H1 (cell line): ENCODE results near the gene BBIP1. TPM values are rescaled to one million over a fixed set of nuclear protein-coding genes. Genes with fewer than 3 reads are reported as not detected.

Experiments used
- CTCF ChIA-PET: fragments of 300-600 bp; sonication (Branson Sonifier 250); formaldehyde crosslinking; loops from one replicate; lab custom pipeline; 2021; ENCODE audit not compliant: partially characterized antibody; lab: Charles Lee
- POLR2A ChIA-PET: fragments of 300-600 bp; sonication (Branson Sonifier 250); formaldehyde crosslinking; loops from one replicate; lab custom pipeline; 2021; ENCODE audit warnings: inconsistent platforms; ENCODE audit not compliant: partially characterized antibody; lab: Charles Lee
- DNase-seq, 2 experiments: peaks; one replicate each; pipeline versions ENCODE4 v3.0.0 to v3.0.0-alpha.2; 2010 to 2022; ENCODE audit warnings: low spot score in 2 of 2, low read depth in 1 of 2, mixed read lengths in 1 of 2
- FAIRE-seq: peaks from 2 replicates; lab custom pipeline; 2011; peaks lifted over from hg19 to GRCh38; lab: Jason Lieb, UNC
- H2AFZ ChIP-seq: 2 replicates; pipeline ENCODE4 v1.8.1; 2012; ENCODE audit warnings: low read length, inconsistent platforms
- H2AK5ac ChIP-seq: 2 replicates; pipeline ENCODE4 v1.6.1; 2013; ENCODE audit warnings: low read depth, low read length
- H2BK120ac ChIP-seq: replicated peaks from 2 replicates; pipeline ENCODE3; 2013; ENCODE audit warnings: low read depth, low read length, inconsistent platforms
- H2BK12ac ChIP-seq: 2 replicates; pipeline ENCODE4 v1.6.1; 2013; ENCODE audit warnings: low read depth, low read length
- H2BK15ac ChIP-seq: 2 replicates; pipeline ENCODE4 v1.6.1; 2013; ENCODE audit warnings: low read length
- H2BK20ac ChIP-seq: 2 replicates; pipeline ENCODE4 v1.6.1; 2013; ENCODE audit warnings: low read length
- H2BK5ac ChIP-seq: 2 replicates; pipeline ENCODE4 v1.6.1; 2013; ENCODE audit warnings: low read depth, low read length
- H3K14ac ChIP-seq: 2 replicates; pipeline ENCODE4 v1.6.1; 2013; ENCODE audit warnings: inconsistent platforms; ENCODE audit not compliant: insufficient read length
- H3K18ac ChIP-seq: 2 replicates; pipeline ENCODE4 v1.6.1; 2013; ENCODE audit warnings: low read length; ENCODE audit errors: extremely low read depth
- H3K23ac ChIP-seq: 2 replicates; pipeline ENCODE4 v1.6.1; 2013; ENCODE audit warnings: inconsistent platforms; ENCODE audit not compliant: insufficient read length
- H3K23me2 ChIP-seq: 2 replicates; pipeline ENCODE4 v1.6.1; 2013; ENCODE audit warnings: low read depth, low read length
- H3K27ac ChIP-seq: 2 replicates; pipeline ENCODE4 v1.6.1; 2011; ENCODE audit warnings: low read depth, low read length, inconsistent platforms
- H3K27me3 ChIP-seq, 4 experiments: replicated peaks in 1 of 4; 1 replicate in 1 of 4; 2 replicates in 3 of 4; pipeline versions ENCODE4 v1.6.1 to v1.8.1; 2011 to 2013; ENCODE audit warnings: low read length in 3 of 4, mild to moderate bottlenecking in 3 of 4, inconsistent platforms in 2 of 4, mixed read lengths in 2 of 4, moderate library complexity in 1 of 4; ENCODE audit not compliant: control insufficient read depth in 3 of 4, insufficient read depth in 3 of 4; ENCODE audit errors: extremely low read depth in 1 of 4
- H3K36me3 ChIP-seq, 4 experiments: 2 replicates each; pipeline versions ENCODE4 v1.6.1 to v1.8.1; 2011 to 2013; ENCODE audit warnings: mild to moderate bottlenecking in 4 of 4, low read length in 3 of 4, moderate library complexity in 2 of 4, control low read depth in 1 of 4, inconsistent platforms in 1 of 4; ENCODE audit not compliant: insufficient read depth in 4 of 4, control insufficient read depth in 2 of 4
- H3K4ac ChIP-seq: replicated peaks from 2 replicates; pipeline ENCODE3; 2013; ENCODE audit warnings: low read length, low read depth, mixed read lengths, inconsistent platforms; ENCODE audit not compliant: insufficient read length
- H3K4me1 ChIP-seq, 4 experiments: replicated peaks in 1 of 4; 1 replicate in 1 of 4; 2 replicates in 3 of 4; pipeline versions ENCODE4 v1.6.1 to v1.8.1; 2011 to 2013; ENCODE audit warnings: low read length in 3 of 4, inconsistent platforms in 2 of 4, mixed read lengths in 1 of 4; ENCODE audit not compliant: insufficient read depth in 4 of 4, control insufficient read depth in 3 of 4
- H3K4me2 ChIP-seq, 2 experiments: 2 replicates each; pipeline versions ENCODE4 v1.6.1 to v1.8.1; 2011 to 2013; ENCODE audit warnings: low read depth in 2 of 2, low read length in 2 of 2, control low read depth in 1 of 2, inconsistent platforms in 1 of 2, mild to moderate bottlenecking in 1 of 2; ENCODE audit not compliant: insufficient read depth in 1 of 2
- H3K4me3 ChIP-seq, 4 experiments: fragments of 200-600, 300-600 bp in 1 of 4; sonication (generic), shearing (Covaris generic), sonication (Bioruptor Twin) in 1 of 4; 2 replicates each; pipeline versions ENCODE4 v1.5.1 to v1.8.1; 2011 to 2016; ENCODE audit warnings: low read length in 4 of 4, low read depth in 3 of 4, control low read depth in 2 of 4, inconsistent platforms in 2 of 4, mild to moderate bottlenecking in 2 of 4, mixed read lengths in 1 of 4, moderate library complexity in 1 of 4; ENCODE audit not compliant: insufficient read depth in 2 of 4; ENCODE audit errors: extremely low read depth in 1 of 4
- H3K56ac ChIP-seq: replicated peaks from 2 replicates; pipeline ENCODE3; 2013; ENCODE audit warnings: low read depth, mild to moderate bottlenecking, mixed read lengths, low read length, inconsistent platforms; ENCODE audit not compliant: insufficient read length
- H3K79me1 ChIP-seq: 2 replicates; pipeline ENCODE4 v1.6.1; 2013; ENCODE audit warnings: low read depth, low read length, control low read depth
- H3K79me2 ChIP-seq, 2 experiments: 2 replicates each; pipeline versions ENCODE4 v1.6.1 to v1.8.1; 2012 to 2013; ENCODE audit warnings: low read length in 2 of 2, mild to moderate bottlenecking in 2 of 2, inconsistent platforms in 1 of 2; ENCODE audit not compliant: insufficient read depth in 2 of 2, control insufficient read depth in 1 of 2
- H3K9ac ChIP-seq, 4 experiments: replicated peaks in 1 of 4; 1 replicate in 1 of 4; 2 replicates in 3 of 4; pipeline versions ENCODE4 v1.6.1 to v1.8.1; 2011 to 2013; ENCODE audit warnings: low read depth in 3 of 4, low read length in 3 of 4, control low read depth in 2 of 4, mild to moderate bottlenecking in 2 of 4, moderate library complexity in 2 of 4, inconsistent platforms in 1 of 4; ENCODE audit errors: extremely low read depth in 1 of 4
- H3K9me3 ChIP-seq, 2 experiments: 2 replicates each; pipeline versions ENCODE4 v1.6.1 to v1.8.1; 2012 to 2013; ENCODE audit warnings: mild to moderate bottlenecking in 2 of 2, moderate library complexity in 2 of 2, control low read depth in 1 of 2, inconsistent platforms in 1 of 2, low read depth in 1 of 2, low read length in 1 of 2, mixed read lengths in 1 of 2; ENCODE audit not compliant: insufficient read depth in 2 of 2
- H4K20me1 ChIP-seq, 2 experiments: replicated peaks in 1 of 2; 2 replicates each; pipeline versions ENCODE3 to v1.8.1; 2011 to 2013; ENCODE audit warnings: inconsistent platforms in 2 of 2, low read length in 2 of 2, mild to moderate bottlenecking in 1 of 2; ENCODE audit not compliant: insufficient read depth in 2 of 2, control insufficient read depth in 1 of 2
- H4K5ac ChIP-seq: 2 replicates; pipeline ENCODE4 v1.6.1; 2013; ENCODE audit warnings: low read length, low read depth, mixed read lengths, inconsistent platforms; ENCODE audit not compliant: insufficient read length
- H4K8ac ChIP-seq: 2 replicates; pipeline ENCODE4 v1.8.0; 2013; ENCODE audit warnings: mild to moderate bottlenecking, moderate library complexity, low read length, inconsistent platforms; ENCODE audit not compliant: insufficient read depth; ENCODE audit errors: extremely low read depth
- H4K91ac ChIP-seq: replicated peaks from 2 replicates; pipeline ENCODE3; 2013; ENCODE audit warnings: low read length, mixed read lengths, inconsistent platforms; ENCODE audit not compliant: insufficient read length
- EGR1 ChIP-seq: IDR thresholded peaks from 2 replicates; pipeline ENCODE4 v1.6.1; 2011; ENCODE audit warnings: low read depth, low read length, borderline replicate concordance
- EP300 ChIP-seq, 2 experiments: IDR thresholded peaks; 1 replicate in 1 of 2; 2 replicates in 1 of 2; pipeline ENCODE4 v1.6.1; 2011 to 2012; ENCODE audit warnings: low read depth in 2 of 2, low read length in 2 of 2, mild to moderate bottlenecking in 2 of 2, borderline replicate concordance in 1 of 2, inconsistent platforms in 1 of 2, moderate library complexity in 1 of 2
- FOSL1 ChIP-seq: IDR thresholded peaks from 2 replicates; pipeline ENCODE4 v1.6.1; 2011; ENCODE audit warnings: mild to moderate bottlenecking, low read depth, low read length, moderate library complexity; ENCODE audit not compliant: insufficient read depth
- JUND ChIP-seq: IDR thresholded peaks from 2 replicates; pipeline ENCODE4 v1.6.1; 2011; ENCODE audit warnings: mild to moderate bottlenecking, improper control_type of control experiment, low read length
- POLR2A ChIP-seq, 2 experiments: IDR thresholded peaks; 1 replicate in 1 of 2; 2 replicates in 1 of 2; pipeline ENCODE4 v1.6.1; 2011; ENCODE audit warnings: low read depth in 2 of 2, low read length in 2 of 2, mild to moderate bottlenecking in 2 of 2; ENCODE audit errors: control extremely low read depth in 1 of 2
- SUZ12 ChIP-seq: fragments of 200-600 bp; sonication (generic); IDR thresholded peaks from 2 replicates; pipeline ENCODE4 v1.6.1; 2012; ENCODE audit warnings: mild to moderate bottlenecking, inconsistent platforms, low read length, moderate library complexity, mixed read lengths
- TCF12 ChIP-seq: IDR thresholded peaks from 2 replicates; pipeline ENCODE4 v1.6.1; 2011; ENCODE audit warnings: low read depth, mild to moderate bottlenecking, low read length
- TEAD4 ChIP-seq: IDR thresholded peaks from 2 replicates; pipeline ENCODE4 v1.6.1; 2012; ENCODE audit warnings: low read depth, low read length, inconsistent platforms, mixed read lengths
- WGBS, 2 experiments: shearing (Covaris generic) in 1 of 2; methylation state at CpG; one replicate each; pipeline versions ENCODE4 v1.1.6 to v1.1.7; 2013 to 2015; ENCODE audit warnings: low lambda C conversion rate in 2 of 2, mixed read lengths in 2 of 2, inconsistent platforms in 1 of 2, low coverage in 1 of 2, missing lambda C conversion rate in 1 of 2; ENCODE audit not compliant: insufficient replicate concordance in 2 of 2, insufficient coverage in 1 of 2, insufficient read length in 1 of 2; ENCODE audit errors: extremely low coverage in 1 of 2, missing lambda C conversion rate in 1 of 2; 5-methylcytosine and 5-hydroxymethylcytosine counted together
- polyA plus RNA-seq, 7 experiments: library from polyadenylated mRNA; depleted of rRNA in 3 of 7; stranded (reverse) in 5 of 7; unstranded in 2 of 7; fragments of >200 nt in 5 of 7; fragments of 200-250 nt in 2 of 7; gene quantifications; 1 replicate in 5 of 7; 2 replicates in 1 of 7; 4 replicates in 1 of 7; pipeline versions ENCODE4 v1.2.1 to v1.2.3, GENCODE V29; 2011 to 2013; ENCODE audit warnings: missing spikeins in 2 of 7, mixed read lengths in 2 of 7
- total RNA-seq: library from RNA; stranded (reverse); fragmentation: NEBNext Ultra II Directional; extraction: Animal tissue kit (Norgen Biotek cat#: 25700); gene quantifications from 2 replicates; pipeline ENCODE4 v1.2.1, GENCODE V29; 2021
- TF ChIP-seq, protein P1 (sequence below): IDR thresholded peaks from 2 replicates; pipeline ENCODE4 v1.6.1; 2012; ENCODE audit warnings: low read length, inconsistent platforms

The BBIP1 gene
- total and polyA plus RNA-seq, 2 of the 8 experiments (the other 6 are each of a cell fraction or from before 2014, with no cell fraction given), result 8.8 to 19.6 TPM

DNA sequence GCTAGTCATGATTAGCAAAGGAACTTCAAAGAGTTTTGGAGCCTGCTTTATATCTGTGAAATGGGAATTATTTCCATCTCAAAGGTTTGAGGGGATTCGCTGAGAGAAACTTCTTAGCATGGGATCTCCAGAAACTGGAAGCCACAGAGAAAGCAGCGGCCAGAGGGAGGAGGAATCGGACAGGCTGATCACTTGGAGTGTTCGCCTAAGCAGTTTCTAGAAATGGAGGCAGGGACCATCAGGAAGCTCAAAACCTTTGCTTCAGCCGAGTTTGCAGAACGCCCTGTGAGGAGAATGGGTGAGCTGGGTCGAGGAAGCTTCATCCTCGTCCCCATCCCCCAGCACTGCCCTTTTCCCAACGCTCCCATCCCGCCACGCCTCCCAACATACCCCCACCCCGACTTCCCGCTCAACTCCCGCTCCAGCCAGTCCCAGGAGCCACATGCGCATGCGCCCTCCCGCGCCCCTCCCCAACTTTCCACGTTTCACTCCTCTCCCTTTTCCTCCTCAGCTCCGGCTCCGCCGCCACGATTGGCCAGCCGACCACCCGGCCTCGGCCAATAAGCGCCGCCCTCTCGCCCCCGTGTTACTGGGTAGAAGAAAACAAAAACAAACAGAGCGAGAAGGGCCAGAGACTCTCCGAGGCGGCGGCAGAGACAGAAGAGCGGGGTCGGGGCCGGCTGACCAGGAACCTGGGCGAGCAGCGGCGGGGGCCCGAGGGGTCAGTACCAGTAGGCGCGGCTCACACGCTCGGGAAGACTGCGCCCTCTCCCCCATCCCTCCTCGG is 47.5 kb downstream of the BBIP1 start, which contains the start of gene PDCD4:
PDCD4 (plus strand) TSS at position 631 of the 787 bp plus-strand sequence. CDS start 4,100 bp downstream, outside the sequence.
- H3K14ac ChIP-seq, result no peak within 1 kb of the TSS
- ChIA-PET POLR2A (interaction anchor here (0.6 to 1.2 kb wide), 14 partner anchors 9 to 228 kb away, joined by 3 to 12 read pairs (median 4); partner anchors contain the start of genes BBIP1, RBM20 and SHOC2), CTCF (interaction anchor here (0.7 to 0.9 kb wide), 4 partner anchors 17 to 1265 kb away, joined by 3 read pairs; no protein-coding TSS in a partner anchor)
- FAIRE-seq (peak; percentile 57), DNase-seq (peak; percentile 97 to 100)
- peak within 1 kb of the TSS; percentile 89 for H2BK5ac ChIP-seq
- no peak within 1 kb of the TSS for H3K23ac ChIP-seq
- H3K9me3 ChIP-seq, result no peaks in the 10 kb centered on the region
- peak within 1 kb of the TSS; percentile 65; the same call in 1 of the 2 replicates for H2BK15ac ChIP-seq
- H4K5ac ChIP-seq, result peak within 1 kb of the TSS; percentile 68
- peak within 1 kb of the TSS; percentile 78 for H3K27ac ChIP-seq
- peak within 1 kb of the TSS; percentile 2 for H3K4ac ChIP-seq
- H2BK20ac ChIP-seq, result peak within 1 kb of the TSS; percentile 83
- H2BK12ac ChIP-seq, result peak within 1 kb of the TSS; percentile 97
- peak within 1 kb of the TSS; percentile 86; the same call in 1 of the 2 replicates for H4K8ac ChIP-seq
- peak within 1 kb of the TSS; percentile 62 to 88 (median 70) for H3K9ac ChIP-seq
- H2AFZ ChIP-seq, result 0 out of 2 replicates have a peak within 1 kb of the TSS, but pooled peaks have one; percentile 73
- peaks cover 4 to 12% (median 8%) of the 10 kb centered on the region in 4 experiments for H3K4me1 ChIP-seq
- peaks cover 2% of the 10 kb centered on the region; the same call in 1 of the 2 replicates for H3K23me2 ChIP-seq
- H2AK5ac ChIP-seq, result peak within 1 kb of the TSS; percentile 61
- peak within 1 kb of the TSS; percentile 98 for H3K18ac ChIP-seq
- no peaks in the 10 kb centered on the region for H3K27me3 ChIP-seq
- peak within 1 kb of the TSS; percentile 81 to 83 for H3K4me2 ChIP-seq
- no peaks in the 10 kb centered on the region for H4K20me1 ChIP-seq
- H3K36me3 ChIP-seq, result peaks cover 0 to 2% (median 0%) of the 10 kb centered on the region in 4 experiments; a peak in 2 of 8 replicates
- H4K91ac ChIP-seq, result peak within 1 kb of the TSS; percentile 88
- H3K4me3 ChIP-seq, result peak within 1 kb of the TSS; percentile 50 to 74 (median 64)
- 4% methylated on average over 40 of the region's 47 CpGs; no CpG with 5 or more reads in 1 of the 2 experiments for WGBS, 2 experiments
- no peaks in the 10 kb centered on the region for H3K79me1 ChIP-seq
- peaks cover 0 to 11% of the 10 kb centered on the region in 2 experiments; a peak in 2 of 4 replicates for H3K79me2 ChIP-seq
- peak within 1 kb of the TSS; percentile 0 for H3K56ac ChIP-seq
- H2BK120ac ChIP-seq, result peak within 1 kb of the TSS; percentile 9
- TF ChIP-seq SUZ12 (no peak), EGR1 (peak; percentile 45; the same call in 1 of the 2 replicates), JUND (no peak), POLR2A (IDR thresholded peaks at IDR 0.05; ENCODE audit: control extremely low read depth in 1 of 2, low read depth in 2 of 2, low read length in 2 of 2) (peak; percentile 72 to 94), FOSL1 (no peak), EP300 (IDR thresholded peaks at IDR 0.05; ENCODE audit: borderline replicate concordance in 1 of 2, low read depth in 2 of 2, low read length in 2 of 2) (no peak), TCF12 (no peak), TEAD4 (no peak)
- TF ChIP-seq, protein P1, sequence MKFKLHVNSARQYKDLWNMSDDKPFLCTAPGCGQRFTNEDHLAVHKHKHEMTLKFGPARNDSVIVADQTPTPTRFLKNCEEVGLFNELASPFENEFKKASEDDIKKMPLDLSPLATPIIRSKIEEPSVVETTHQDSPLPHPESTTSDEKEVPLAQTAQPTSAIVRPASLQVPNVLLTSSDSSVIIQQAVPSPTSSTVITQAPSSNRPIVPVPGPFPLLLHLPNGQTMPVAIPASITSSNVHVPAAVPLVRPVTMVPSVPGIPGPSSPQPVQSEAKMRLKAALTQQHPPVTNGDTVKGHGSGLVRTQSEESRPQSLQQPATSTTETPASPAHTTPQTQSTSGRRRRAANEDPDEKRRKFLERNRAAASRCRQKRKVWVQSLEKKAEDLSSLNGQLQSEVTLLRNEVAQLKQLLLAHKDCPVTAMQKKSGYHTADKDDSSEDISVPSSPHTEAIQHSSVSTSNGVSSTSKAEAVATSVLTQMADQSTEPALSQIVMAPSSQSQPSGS, result no peak
